H9 (cell line): ENCODE results near the gene RNASE1. TPM values are rescaled to one million over a fixed set of nuclear protein-coding genes. Genes with fewer than 3 reads are reported as not detected.

ENCODE experiments used
- DNase-seq: peaks from one replicate; pipeline ENCODE4 v3.0.0-alpha.2; 2017
- H2AFZ ChIP-seq: one replicate; pipeline ENCODE4 v1.6.1; 2013; ENCODE audit warnings: mild to moderate bottlenecking, low read length, control low read depth, moderate library complexity
- H2AK5ac ChIP-seq: 2 replicates; pipeline ENCODE4 v1.6.1; 2013; ENCODE audit warnings: low read length, control low read depth, mixed read lengths; ENCODE audit not compliant: insufficient read length
- H2BK120ac ChIP-seq: one replicate; pipeline ENCODE4 v1.6.1; 2013; ENCODE audit warnings: low read depth, mild to moderate bottlenecking, low read length, control low read depth, inconsistent platforms; ENCODE audit not compliant: poor library complexity, severe bottlenecking
- H2BK12ac ChIP-seq: 2 replicates; pipeline ENCODE4 v1.6.1; 2013; ENCODE audit warnings: low read length, control low read depth, mixed read lengths, low read depth; ENCODE audit not compliant: insufficient read length
- H2BK15ac ChIP-seq: 2 replicates; pipeline ENCODE4 v1.6.1; 2013; ENCODE audit warnings: low read depth, low read length, control low read depth
- H2BK20ac ChIP-seq: one replicate; pipeline ENCODE4 v1.6.1; 2013; ENCODE audit warnings: low read depth, mild to moderate bottlenecking, low read length, control low read depth, inconsistent platforms; ENCODE audit not compliant: poor library complexity, severe bottlenecking
- H2BK5ac ChIP-seq: 2 replicates; pipeline ENCODE4 v1.6.1; 2013; ENCODE audit warnings: low read length, control low read depth, mixed read lengths; ENCODE audit not compliant: insufficient read length
- H3K14ac ChIP-seq: 2 replicates; pipeline ENCODE4 v1.6.1; 2013; ENCODE audit warnings: low read length, control low read depth; ENCODE audit not compliant: insufficient read depth
- H3K18ac ChIP-seq: 2 replicates; pipeline ENCODE4 v1.6.1; 2013; ENCODE audit warnings: low read depth, mild to moderate bottlenecking, mixed read lengths, low read length, control low read depth; ENCODE audit not compliant: insufficient read length
- H3K23ac ChIP-seq: 2 replicates; pipeline ENCODE4 v1.6.1; 2013; ENCODE audit warnings: low read length, control low read depth, mixed read lengths, low read depth; ENCODE audit not compliant: insufficient read length
- H3K23me2 ChIP-seq: 2 replicates; pipeline ENCODE4 v1.6.1; 2013; ENCODE audit warnings: low read depth, mild to moderate bottlenecking, mixed read lengths, low read length, control low read depth; ENCODE audit not compliant: insufficient read length, poor library complexity, severe bottlenecking
- H3K27ac ChIP-seq: 2 replicates; pipeline ENCODE4 v1.5.1; 2013; ENCODE audit warnings: low read length, control low read depth, mixed read lengths, low read depth; ENCODE audit not compliant: insufficient read length
- H3K27me3 ChIP-seq: 2 replicates; pipeline ENCODE4 v1.6.1; 2013; ENCODE audit warnings: low read length, control low read depth, inconsistent platforms; ENCODE audit not compliant: insufficient read depth
- H3K4ac ChIP-seq: 2 replicates; pipeline ENCODE4 v1.6.1; 2013; ENCODE audit warnings: low read depth, mild to moderate bottlenecking, control low read depth, inconsistent platforms, low read length, moderate library complexity
- H3K4me1 ChIP-seq: 2 replicates; pipeline ENCODE4 v1.6.1; 2013; ENCODE audit warnings: low read length, control low read depth, inconsistent platforms; ENCODE audit not compliant: insufficient read depth
- H3K4me2 ChIP-seq: 2 replicates; pipeline ENCODE4 v1.6.1; 2013; ENCODE audit warnings: low read length, control low read depth, mixed read lengths; ENCODE audit not compliant: insufficient read length, insufficient read depth
- H3K56ac ChIP-seq: 2 replicates; pipeline ENCODE4 v1.6.1; 2013; ENCODE audit warnings: low read depth, mild to moderate bottlenecking, mixed read lengths, low read length, control low read depth; ENCODE audit not compliant: insufficient read length
- H3K79me1 ChIP-seq: 2 replicates; pipeline ENCODE4 v1.6.1; 2013; ENCODE audit warnings: low read depth, mild to moderate bottlenecking, moderate library complexity, low read length, control low read depth, inconsistent platforms; ENCODE audit not compliant: insufficient read depth, poor library complexity, severe bottlenecking
- H3K79me2 ChIP-seq: 2 replicates; pipeline ENCODE4 v1.6.1; 2013; ENCODE audit warnings: low read length, control low read depth, inconsistent platforms; ENCODE audit not compliant: insufficient read depth
- H3K9ac ChIP-seq: 2 replicates; pipeline ENCODE4 v1.6.1; 2013; ENCODE audit warnings: low read length, control low read depth, mixed read lengths; ENCODE audit not compliant: insufficient read length; ENCODE audit errors: extremely low read depth
- H3K9me3 ChIP-seq: one replicate; pipeline ENCODE4 v1.6.1; 2013; ENCODE audit warnings: low read depth, low read length, inconsistent platforms; ENCODE audit not compliant: control insufficient read depth
- H3T11ph ChIP-seq: one replicate; pipeline ENCODE4 v1.6.1; 2013; ENCODE audit warnings: mild to moderate bottlenecking, low read length, control low read depth, inconsistent platforms
- H4K20me1 ChIP-seq: one replicate; pipeline ENCODE4 v1.6.1; 2013; ENCODE audit not compliant: control insufficient read depth, insufficient read length, insufficient read depth
- H4K5ac ChIP-seq: 2 replicates; pipeline ENCODE4 v1.6.1; 2013; ENCODE audit warnings: low read depth, mild to moderate bottlenecking, mixed read lengths, low read length, control low read depth; ENCODE audit not compliant: insufficient read length
- H4K8ac ChIP-seq: replicated peaks from 2 replicates; pipeline ENCODE4 v1.6.1; 2013; ENCODE audit warnings: low read length, control low read depth, mixed read lengths, low read depth; ENCODE audit not compliant: insufficient read length
- H4K91ac ChIP-seq: 2 replicates; pipeline ENCODE4 v1.6.1; 2013; ENCODE audit warnings: low read depth, mild to moderate bottlenecking, moderate library complexity, mixed read lengths, low read length, control low read depth; ENCODE audit not compliant: insufficient read length
- H3K27ac Mint-ChIP-seq, 3 experiments: 2 replicates in 2 of 3; 3 replicates in 1 of 3; pipeline ENCODE4 v1.8.0; 2020 to 2021; ENCODE audit warnings: mixed read lengths in 3 of 3, mild to moderate bottlenecking in 1 of 3, moderate library complexity in 1 of 3
- H3K27me3 Mint-ChIP-seq: 2 replicates; pipeline ENCODE4 v1.8.0; 2021; ENCODE audit warnings: low read depth, mild to moderate bottlenecking, moderate library complexity, mixed read lengths
- H3K36me3 Mint-ChIP-seq, 3 experiments: 2 replicates in 2 of 3; 3 replicates in 1 of 3; pipeline ENCODE4 v1.8.0; 2020 to 2021; ENCODE audit warnings: low read depth in 3 of 3, mixed read lengths in 3 of 3; ENCODE audit not compliant: insufficient read depth in 1 of 3
- H3K4me1 Mint-ChIP-seq, 2 experiments: 2 replicates each; pipeline ENCODE4 v1.8.0; 2020; ENCODE audit warnings: mixed read lengths in 2 of 2
- H3K4me3 Mint-ChIP-seq, 2 experiments: 2 replicates in 1 of 2; 3 replicates in 1 of 2; pipeline ENCODE4 v1.8.0; 2020 to 2021; ENCODE audit warnings: mild to moderate bottlenecking in 2 of 2, mixed read lengths in 2 of 2, moderate library complexity in 1 of 2
- H3K9me3 Mint-ChIP-seq, 2 experiments: 2 replicates in 1 of 2; 3 replicates in 1 of 2; pipeline ENCODE4 v1.8.0; 2020; ENCODE audit warnings: mild to moderate bottlenecking in 2 of 2, mixed read lengths in 2 of 2, moderate library complexity in 1 of 2
- CTCF ChIP-seq: fragments of 200-600 bp; sonication (generic); conservative IDR thresholded peaks from 3 replicates; pipeline ENCODE4 v1.8.0; 2021; ENCODE audit warnings: antibody characterized with exemption, mild to moderate bottlenecking
- WGBS: extraction: QIAGEN DNeasy Blood & Tissue Kit; methylation state at CpG from one replicate; pipeline ENCODE4 v1.1.7; 2013; ENCODE audit warnings: missing lambda C conversion rate, low lambda C conversion rate, mixed read lengths; ENCODE audit not compliant: insufficient read length; ENCODE audit errors: extremely low coverage; 5-methylcytosine and 5-hydroxymethylcytosine counted together
- total RNA-seq: library from RNA; stranded (reverse); gene quantifications from 2 replicates; pipeline ENCODE4 v1.2.1, GENCODE V29; 2021

Gene RNASE1
- total RNA-seq, 1 experiment from 2014 or later = 1.2 TPM

- Histone ChIP-seq H3K56ac (no peak overlapping the region), H3K27ac (no peak overlapping the region), H3K79me1 (no peaks in the 10 kb centered on the region), H3K4me2 (no peak overlapping the region), H2BK12ac (no peak overlapping the region), H3K18ac (no peak overlapping the region), H3K9me3 (peaks cover under 1% of the 10 kb centered on the region), H4K91ac (no peak overlapping the region), H2BK15ac (no peak overlapping the region), H3K14ac (no peak overlapping the region), H3K23me2 (no peaks in the 10 kb centered on the region), H2AK5ac (no peak overlapping the region), H3K23ac (no peak overlapping the region), H3K4ac (no peak overlapping the region), H3T11ph (no peak overlapping the region), H2BK20ac (no peak overlapping the region), H2BK5ac (no peak overlapping the region), H2BK120ac (no peak overlapping the region), H3K9ac (no peak overlapping the region), H3K79me2 (no peaks in the 10 kb centered on the region), H3K27me3 (no peaks in the 10 kb centered on the region), H2AFZ (no peak overlapping the region), H4K5ac (no peak overlapping the region), H4K20me1 (no peaks in the 10 kb centered on the region), H3K4me1 (0 out of 2 replicates have a peak, but pooled peaks cover 6% of the 10 kb centered on the region), H4K8ac (no peak overlapping the region)
- WGBS = no CpG with 5 or more reads among the region's 4 CpGs
- peak; percentile 64 for TF ChIP-seq CTCF
- peaks cover 0 to 6% (median 6%) of the 10 kb centered on the region in 3 experiments; a peak in 4 of 7 replicates for H3K36me3 Mint-ChIP-seq
- no peak overlapping the region for H3K4me3 Mint-ChIP-seq
- no peaks in the 10 kb centered on the region; the same call in 1 of the 2 replicates for H3K27me3 Mint-ChIP-seq
- peak; percentile 44 for DNase-seq
- peaks cover 2 to 4% of the 10 kb centered on the region in 2 experiments; a peak in 3 of 5 replicates for H3K9me3 Mint-ChIP-seq
- H3K27ac Mint-ChIP-seq = no peak overlapping the region
- H3K4me1 Mint-ChIP-seq = peaks cover 19 to 26% of the 10 kb centered on the region in 2 experiments
Observed at GRCh38 chr14:20757965-20758364, 44.7 kb downstream of the RNASE1 start.
